Transverse colon (tissue), 4 donors: ENCODE data around the gene ZNF777. TPM values are rescaled to one million over a fixed set of nuclear protein-coding genes. Genes with fewer than 3 reads are reported as not detected.

Source experiments
- DNase-seq: peaks from one replicate; pipeline ENCODE4 v3.0.0-alpha.2; 2019
- H3K27ac ChIP-seq, 4 donors: fragments of 200-600 bp; sonication (generic); 2 replicates each; pipeline ENCODE4 v1.5.1; 2016 to 2018; ENCODE audit warnings: inconsistent platforms in 4 of 4
- H3K27me3 ChIP-seq: fragments of 200-600 bp; sonication (generic); 2 replicates; pipeline ENCODE4 v1.5.1; 2017; ENCODE audit warnings: inconsistent platforms
- H3K36me3 ChIP-seq, 4 donors: fragments of 200-600 bp; sonication (generic); 2 replicates each; pipeline ENCODE4 v1.5.1; 2017 to 2019; ENCODE audit warnings: inconsistent platforms in 4 of 4
- H3K4me1 ChIP-seq, 4 donors: fragments of 200-600 bp; sonication (generic); 2 replicates each; pipeline ENCODE4 v1.5.1; 2017 to 2020; ENCODE audit warnings: inconsistent platforms in 4 of 4
- H3K4me3 ChIP-seq, 4 donors: fragments of 200-600 bp; sonication (generic); 1 replicate in 1 of 4; 2 replicates in 3 of 4; pipeline versions ENCODE4 v1.5.1 to v1.6.1; 2017 to 2019; ENCODE audit warnings: inconsistent platforms in 4 of 4
- H3K9me3 ChIP-seq, 2 donors: fragments of 200-600 bp; sonication (generic); 2 replicates each; pipeline ENCODE4 v1.5.1; 2017 to 2019; ENCODE audit warnings: inconsistent platforms in 2 of 2
- EP300 ChIP-seq: sonication (generic); formaldehyde crosslinking; IDR thresholded peaks from one replicate; pipeline ENCODE4 v1.6.1; 2017; ENCODE audit warnings: antibody characterized with exemption, low read depth
- POLR2A ChIP-seq: fragments of 450-650 bp; IDR thresholded peaks from one replicate; pipeline ENCODE4 v1.6.1; 2016; ENCODE audit warnings: antibody characterized with exemption, mild to moderate bottlenecking, moderate library complexity
- POLR2AphosphoS5 ChIP-seq, 3 donors: sonication (generic); formaldehyde crosslinking; IDR thresholded peaks; one replicate each; pipeline ENCODE4 v1.6.1; 2016; ENCODE audit warnings: antibody characterized with exemption in 3 of 3
- WGBS, 2 donors: methylation state at CpG; one replicate each; pipeline ENCODE4 v1.1.5; 2018; ENCODE audit warnings: low coverage in 1 of 2; 5-methylcytosine and 5-hydroxymethylcytosine counted together
- in situ Hi-C, 4 donors: fragments of 200-750 bp; cut with MboI; loops; one replicate each; pipeline versions ENCODE4 v1.15.0 to v1.15.1; 2017; ENCODE audit warnings: low sequenced_read_pairs in 3 of 4, low pct_ligation_motif_present in 1 of 4, low pct_unique_long_range_greater_than_20kb in 1 of 4
- intact Hi-C: fragments of 100-400 bp; cut with DNase I; formaldehyde crosslinking; loops from one replicate; pipeline ENCODE4 v1.15.1; 2023; ENCODE audit warnings: low total_unique reads
- total RNA-seq, 4 donors: library from RNA; depleted of rRNA; stranded (reverse); fragments of >200 nt; gene quantifications; one replicate each; pipeline ENCODE4 v1.1.0, GENCODE V29; 2016
- TF ChIP-seq, protein P1 (sequence below), 5 experiments: fragments of 200-600 bp in 3 of 5; fragments of 450-650 bp in 2 of 5; sonication (generic) in 3 of 5; IDR thresholded peaks; 1 replicate in 2 of 5; 2 replicates in 3 of 5; pipeline ENCODE4 v1.5.1; 2016 to 2017; ENCODE audit warnings: antibody characterized with exemption in 5 of 5, inconsistent platforms in 3 of 5, mild to moderate bottlenecking in 2 of 5, moderate library complexity in 1 of 5

ZNF777 gene
- total RNA-seq, 4 donors from 2014 or later, result 7.8 to 58.9 (median 14.2) TPM

DNA sequence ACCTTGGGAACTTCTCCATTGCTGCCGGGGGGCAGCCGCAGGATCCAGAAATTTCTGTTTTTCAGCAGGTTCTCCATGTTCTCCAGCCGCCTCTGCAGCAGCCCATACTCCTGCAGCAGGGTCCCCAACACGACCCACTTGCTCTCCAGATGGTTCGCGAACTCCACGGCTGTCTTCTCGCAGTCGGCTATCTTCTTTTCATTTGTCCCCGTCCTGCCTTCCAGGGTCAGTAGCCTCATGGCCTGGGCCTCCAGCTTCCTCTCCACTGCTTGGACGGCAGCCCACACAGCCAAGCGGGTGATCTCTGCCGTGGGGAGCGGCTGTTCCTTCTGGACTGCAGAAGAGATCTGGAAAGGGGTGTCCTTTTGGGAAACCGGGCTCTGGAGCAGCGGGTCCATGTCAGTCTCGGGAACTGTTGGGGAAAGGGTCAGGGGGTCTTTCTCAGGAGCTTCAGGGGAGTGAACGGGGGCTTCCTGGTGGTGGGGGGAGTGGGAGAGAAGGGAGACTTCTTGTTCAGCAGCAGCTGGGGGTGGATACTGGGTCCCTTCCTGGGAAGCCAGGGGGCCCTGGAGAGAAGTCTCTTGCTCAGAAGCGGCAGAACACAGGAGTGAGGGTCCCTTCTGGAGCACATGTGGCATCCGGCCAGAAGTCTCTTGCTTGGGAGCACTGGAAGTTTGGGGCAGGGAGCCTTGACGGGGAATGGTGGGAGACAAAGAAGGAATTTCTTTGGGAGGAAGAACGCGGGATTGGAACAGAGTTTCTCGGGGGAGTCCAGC lies 5.5 kb downstream of the ZNF777 start:
- H3K4me3 ChIP-seq, result no peak overlapping the region
- in situ Hi-C loops (no loop called here), intact Hi-C loops (no loop called here)
- no peaks in the 10 kb centered on the region for H3K9me3 ChIP-seq
- no peak for TF ChIP-seq POLR2AphosphoS5 (IDR thresholded peaks at IDR 0.05)
- TF ChIP-seq POLR2A, result no peak
- TF ChIP-seq, protein P1, sequence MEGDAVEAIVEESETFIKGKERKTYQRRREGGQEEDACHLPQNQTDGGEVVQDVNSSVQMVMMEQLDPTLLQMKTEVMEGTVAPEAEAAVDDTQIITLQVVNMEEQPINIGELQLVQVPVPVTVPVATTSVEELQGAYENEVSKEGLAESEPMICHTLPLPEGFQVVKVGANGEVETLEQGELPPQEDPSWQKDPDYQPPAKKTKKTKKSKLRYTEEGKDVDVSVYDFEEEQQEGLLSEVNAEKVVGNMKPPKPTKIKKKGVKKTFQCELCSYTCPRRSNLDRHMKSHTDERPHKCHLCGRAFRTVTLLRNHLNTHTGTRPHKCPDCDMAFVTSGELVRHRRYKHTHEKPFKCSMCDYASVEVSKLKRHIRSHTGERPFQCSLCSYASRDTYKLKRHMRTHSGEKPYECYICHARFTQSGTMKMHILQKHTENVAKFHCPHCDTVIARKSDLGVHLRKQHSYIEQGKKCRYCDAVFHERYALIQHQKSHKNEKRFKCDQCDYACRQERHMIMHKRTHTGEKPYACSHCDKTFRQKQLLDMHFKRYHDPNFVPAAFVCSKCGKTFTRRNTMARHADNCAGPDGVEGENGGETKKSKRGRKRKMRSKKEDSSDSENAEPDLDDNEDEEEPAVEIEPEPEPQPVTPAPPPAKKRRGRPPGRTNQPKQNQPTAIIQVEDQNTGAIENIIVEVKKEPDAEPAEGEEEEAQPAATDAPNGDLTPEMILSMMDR (IDR thresholded peaks at IDR 0.05), result no peak
- TF ChIP-seq EP300, result no peak
- H3K4me1 ChIP-seq, result peaks cover 8 to 16% (median 11%) of the 10 kb centered on the region in 4 donors
- H3K36me3 ChIP-seq, result peaks cover 0 to 34% (median 9%) of the 10 kb centered on the region in 4 donors
- 92% methylated on average over 24 of the region's 24 CpGs; no CpG with 5 or more reads in 1 of the 2 donors for WGBS, 2 donors
- H3K27ac ChIP-seq, result no peak overlapping the region
- DNase-seq, result no peak
- no peaks in the 10 kb centered on the region for H3K27me3 ChIP-seq

DNA sequence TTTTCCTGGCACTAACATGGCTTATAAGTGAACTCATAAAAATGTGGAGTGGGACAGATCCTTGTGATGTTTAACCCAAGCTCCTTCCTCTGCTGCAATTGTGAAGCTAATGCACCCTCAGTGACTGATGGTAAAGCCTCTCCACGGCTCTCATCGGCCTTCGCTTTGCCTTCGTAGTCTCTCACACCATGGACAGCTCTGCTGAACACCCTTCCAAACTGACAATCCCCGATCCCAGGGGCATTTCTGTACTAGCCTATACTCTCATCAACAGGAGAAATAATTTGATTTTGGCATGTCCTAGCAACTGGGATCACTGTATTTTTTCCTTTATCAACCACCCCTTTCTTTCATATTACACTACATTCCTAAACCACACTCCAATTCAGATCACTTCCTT lies 6.1 kb downstream of the ZNF777 start:
- in situ Hi-C loops, result no loop called here
- H3K9me3 ChIP-seq, result no peaks in the 10 kb centered on the region

DNA sequence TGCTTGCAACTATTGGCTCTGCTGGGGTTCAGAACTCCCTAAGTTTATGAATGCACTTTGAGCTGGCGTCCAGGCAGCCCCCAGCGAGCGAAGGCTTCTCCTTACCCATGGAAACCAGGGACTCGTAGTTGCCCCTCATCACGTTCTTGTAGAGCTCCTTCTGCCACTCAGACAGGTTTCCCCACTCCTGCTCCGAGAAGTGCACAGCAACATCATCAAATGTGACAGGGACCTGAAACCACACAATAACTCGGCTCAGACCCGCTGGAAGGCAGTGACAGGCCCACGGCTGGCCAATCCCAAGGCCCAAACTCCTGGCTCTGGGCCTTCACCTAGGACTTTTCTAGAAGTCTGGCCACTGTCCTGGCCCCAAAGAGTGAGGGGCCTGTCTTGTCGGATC lies 6.9 kb downstream of the ZNF777 start:
- WGBS, 2 donors, result 96 to 97% methylated on average over 5 to 10 of the region's 10 CpGs
- DNase-seq, result no peak

More for the DNA sequence above, 6.1 kb downstream of the ZNF777 start:
- Histone ChIP-seq H3K4me3 (no peak overlapping the region), H3K27me3 (no peaks in the 10 kb centered on the region), H3K27ac (no peak overlapping the region), H3K36me3 (peaks cover 0 to 40% (median 12%) of the 10 kb centered on the region in 4 donors), H3K4me1 (peaks cover 8 to 16% (median 10%) of the 10 kb centered on the region in 4 donors)
- no peak for DNase-seq
- intact Hi-C loops, result no loop called here
- no peak for TF ChIP-seq POLR2AphosphoS5 (IDR thresholded peaks at IDR 0.05)
- TF ChIP-seq POLR2A, result no peak
- TF ChIP-seq, protein P1 (IDR thresholded peaks at IDR 0.05), result no peak
- no peak for TF ChIP-seq EP300
- 95 to 100% methylated on average over 1 to 5 of the region's 5 CpGs for WGBS, 2 donors

DNA sequence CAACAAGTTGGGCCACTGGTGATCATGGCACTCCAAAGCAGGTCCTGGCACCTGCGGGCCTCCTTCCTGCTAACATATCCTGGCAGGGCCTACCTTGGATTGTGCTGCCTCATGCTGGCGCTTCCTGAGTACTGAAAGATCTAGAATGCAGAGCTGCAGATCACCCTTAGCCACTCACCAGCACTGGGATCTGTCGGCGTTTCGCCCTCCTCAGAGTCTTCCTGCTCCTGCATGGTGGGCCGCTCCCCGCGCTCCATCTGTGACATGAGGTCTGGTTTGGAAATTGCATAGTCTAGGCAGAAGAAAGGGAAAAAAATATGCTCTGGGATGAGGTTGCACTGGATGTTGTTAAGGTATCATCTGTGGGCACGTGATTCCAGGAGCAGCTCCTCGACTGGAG lies 10.0 kb downstream of the ZNF777 start:
- TF ChIP-seq EP300, result no peak
- TF ChIP-seq POLR2AphosphoS5 (IDR thresholded peaks at IDR 0.05), result no peak
- no peak for TF ChIP-seq POLR2A
- TF ChIP-seq, protein P1 (IDR thresholded peaks at IDR 0.05), result no peak
- Histone ChIP-seq H3K27me3 (no peaks in the 10 kb centered on the region), H3K4me3 (no peak overlapping the region), H3K36me3 (peaks cover 0 to 64% (median 22%) of the 10 kb centered on the region in 4 donors), H3K27ac (no peak overlapping the region), H3K4me1 (no peaks in the 10 kb centered on the region), H3K9me3 (no peaks in the 10 kb centered on the region)
- 83 to 95% methylated on average over 2 to 10 of the region's 10 CpGs for WGBS, 2 donors
- intact Hi-C loops, result no loop called here
- no peak for DNase-seq
- in situ Hi-C loops, result no loop called here

More for the DNA sequence above, 6.9 kb downstream of the ZNF777 start:
- no peak overlapping the region for H3K27ac ChIP-seq
- H3K4me1 ChIP-seq, result peaks cover 2 to 10% (median 6%) of the 10 kb centered on the region in 4 donors
- intact Hi-C loops (no loop called here), in situ Hi-C loops (no loop called here)
- H3K36me3 ChIP-seq, result peaks cover 0 to 47% (median 16%) of the 10 kb centered on the region in 4 donors
- no peaks in the 10 kb centered on the region for H3K27me3 ChIP-seq
- no peaks in the 10 kb centered on the region for H3K9me3 ChIP-seq
- H3K4me3 ChIP-seq, result no peak overlapping the region
- TF ChIP-seq POLR2AphosphoS5 (IDR thresholded peaks at IDR 0.05), result no peak
- TF ChIP-seq, protein P1 (IDR thresholded peaks at IDR 0.05), result no peak
- no peak for TF ChIP-seq EP300
- TF ChIP-seq POLR2A, result no peak
